Measurements from ENCODE around the gene OR51M1.
"Not testable (repeated sequence)": the region's sequence is repeated elsewhere in the genome, so short reads cannot be mapped to it uniquely, and the experiment has no call there.

Gene OR51M1

DNA sequence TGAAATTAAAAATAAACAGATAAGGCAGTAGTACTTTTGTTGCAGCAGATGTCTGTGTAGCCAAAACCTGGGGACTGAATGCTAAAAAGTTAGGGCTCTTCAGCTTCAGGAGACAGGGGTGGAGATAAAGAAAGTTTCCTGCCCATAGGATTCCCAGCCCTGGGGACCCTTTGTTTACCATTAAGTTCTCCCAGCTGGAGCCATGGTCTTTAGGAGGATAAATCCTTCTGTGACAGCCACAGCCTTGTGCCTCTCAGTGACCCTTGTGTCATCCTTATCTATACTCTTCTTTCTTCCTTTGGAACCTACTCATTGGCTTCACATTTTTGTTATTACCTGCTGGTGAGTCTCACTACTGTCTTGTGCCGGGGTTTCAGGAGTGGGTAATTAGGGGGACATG, at the start of gene OR51M1:
TSS of gene OR51M1 (plus strand) at position 237 of the 400 bp plus-strand sequence. CDS start 5,587 bp downstream, outside the sequence.
- no peak for DNase-seq

GRCh38 chr11:5335170-5335569, 48.4 kb upstream of the OR51M1 start:
- DNase-seq: no peak

GRCh38 chr11:5336331-5336730, 47.3 kb upstream of the OR51M1 start:
- DNase-seq: no peak

DNA sequence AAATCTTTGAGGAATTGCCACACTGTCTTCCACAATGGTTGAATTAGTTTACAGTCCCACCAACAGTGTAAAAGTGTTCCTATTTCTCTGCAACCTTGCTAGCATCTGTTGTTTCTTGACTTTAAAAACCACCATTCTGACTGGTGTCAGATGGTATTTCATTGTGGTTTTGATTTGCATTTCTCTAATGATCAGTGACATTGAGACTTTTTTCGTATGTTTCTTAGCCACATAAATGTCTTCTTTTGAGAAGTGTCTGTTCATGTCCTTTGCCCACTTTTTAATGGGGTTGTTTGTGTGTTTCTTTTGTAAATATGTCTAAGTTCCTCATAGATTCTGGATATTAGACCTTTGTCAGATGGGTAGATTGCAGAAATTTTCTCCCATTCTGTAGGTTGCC, 46.4 kb upstream of the OR51M1 start:
- not testable (repeated sequence) for DNase-seq

DNA sequence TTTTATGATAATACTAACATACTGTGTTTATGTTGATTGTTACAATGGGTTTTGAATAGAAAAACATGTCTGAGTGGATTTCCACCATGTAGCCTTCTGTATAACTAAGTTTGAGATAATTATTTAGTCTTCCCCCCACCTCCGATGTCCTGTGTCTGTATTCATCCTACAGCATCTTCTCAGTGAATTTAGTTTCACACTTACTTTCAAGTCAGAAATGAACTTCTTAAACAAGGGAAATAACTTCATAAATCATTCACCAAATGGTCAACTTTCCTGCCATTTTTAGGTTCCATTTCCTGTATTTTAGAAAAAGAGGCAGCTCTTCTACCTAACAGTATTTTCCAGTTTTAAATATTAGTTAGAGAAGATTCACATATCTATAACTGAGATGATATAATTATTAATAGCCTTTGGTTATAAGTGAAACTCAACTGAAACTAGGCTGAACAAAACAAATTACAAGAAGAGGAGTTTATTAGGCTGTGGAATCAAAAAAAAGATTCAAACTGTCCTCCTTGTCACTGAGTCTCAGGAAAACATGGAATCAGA, 43.8 kb upstream of the OR51M1 start:
- DNase-seq: no peak

DNA sequence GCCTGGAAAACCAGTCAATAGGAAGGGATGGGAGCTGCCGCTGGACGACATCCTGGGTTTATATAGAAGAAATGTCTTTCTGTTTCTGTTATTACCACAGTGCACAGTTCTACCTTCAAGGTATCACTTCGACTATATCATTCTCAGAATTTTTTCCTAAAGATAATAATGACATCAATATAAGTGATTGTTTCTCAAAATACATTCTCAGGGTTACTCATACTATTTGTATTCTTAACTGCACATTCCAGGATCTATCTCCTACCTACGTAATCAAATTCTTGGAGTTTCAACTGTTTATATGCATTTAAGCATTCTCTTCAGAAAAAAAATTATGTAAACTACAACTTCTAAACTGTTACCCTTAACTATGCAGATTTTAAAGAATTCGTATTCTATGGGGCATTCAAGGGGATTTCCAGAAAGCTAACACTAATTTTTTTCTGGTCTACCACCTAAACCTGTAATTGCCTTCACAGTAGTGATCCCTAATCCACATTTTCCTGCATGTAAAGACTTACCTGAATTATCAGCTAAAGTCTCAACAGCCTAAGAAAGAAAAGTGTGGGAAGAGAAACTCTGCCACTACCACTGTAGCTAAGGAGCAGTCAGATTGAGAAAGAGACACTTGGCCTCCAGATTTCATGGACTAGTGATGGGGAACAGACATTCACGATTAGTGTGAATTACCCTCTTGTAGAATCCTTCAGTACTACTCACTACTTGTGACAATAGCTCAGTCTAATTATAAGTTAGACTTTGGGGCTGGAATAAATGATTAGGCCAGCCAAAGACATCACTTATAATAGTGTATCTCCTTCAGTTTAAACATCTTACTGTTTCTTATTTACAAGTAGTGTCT, 39.9 kb upstream of the OR51M1 start, which contains the start of gene OR51B5:
TSS of gene OR51B5 (minus strand) at position 51 of the 862 bp plus-strand sequence. CDS start at position 51, 0 bp downstream.
- DNase-seq: no peak

DNA sequence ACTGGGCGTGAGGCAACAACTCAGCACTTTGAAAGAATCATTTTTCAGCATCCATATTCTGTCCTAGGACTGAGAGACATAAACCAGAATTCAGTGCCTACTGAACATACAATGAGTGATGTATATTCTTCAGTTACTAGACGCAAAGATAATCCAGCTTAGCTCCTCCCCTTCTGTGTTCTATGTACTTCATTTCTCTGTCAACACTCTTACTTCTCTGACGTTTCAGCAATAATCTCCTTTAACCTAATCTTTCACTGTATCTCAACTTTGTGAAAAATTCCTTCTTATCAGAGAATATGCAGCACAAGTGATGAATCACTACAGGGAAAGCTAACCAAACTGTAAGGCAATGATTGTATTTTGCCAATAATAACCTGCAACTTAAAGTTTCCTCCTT, 37.8 kb upstream of the OR51M1 start:
- no peak for DNase-seq

DNA sequence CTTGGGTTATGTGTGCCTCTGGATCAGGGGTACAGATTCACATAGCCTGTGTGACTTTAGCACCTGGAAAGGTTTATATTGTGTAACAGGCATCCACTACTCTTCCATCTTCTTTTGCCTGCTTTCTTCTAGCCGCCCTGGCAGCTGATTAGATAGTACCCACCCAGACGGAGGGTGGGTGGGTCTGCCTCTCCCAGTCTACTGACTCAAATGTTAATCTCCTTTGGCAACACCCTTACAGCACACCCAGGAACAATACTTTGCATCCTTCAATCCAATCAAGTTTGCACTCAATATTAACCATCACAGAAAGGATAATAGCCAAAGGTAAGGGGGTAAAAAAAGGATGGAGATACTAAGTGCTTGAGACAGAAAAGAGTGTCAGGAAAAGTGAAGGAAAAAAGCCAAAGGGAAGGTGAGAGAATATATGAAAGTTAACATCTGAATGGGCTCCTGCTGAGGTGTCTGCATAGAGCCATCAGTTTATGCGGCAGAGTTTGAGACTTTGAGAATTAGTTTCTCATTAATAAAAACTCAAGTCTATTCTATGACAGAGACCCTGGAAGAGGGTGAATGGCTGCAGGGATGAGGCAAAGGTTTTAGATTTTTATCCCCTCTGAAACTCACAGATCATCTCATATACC, 34.9 kb upstream of the OR51M1 start:
- DNase-seq: no peak

GRCh38 chr11:5349550-5349949, 34.1 kb upstream of the OR51M1 start:
- DNase-seq: no peak

GRCh38 chr11:5351208-5351607, 32.4 kb upstream of the OR51M1 start, which contains the start of gene OR51B6:
OR51B6 (plus strand) TSS chr11:5351508; CDS start chr11:5351508, 0 bp downstream.
- DNase-seq: no peak

GRCh38 chr11:5356031-5356430, 27.6 kb upstream of the OR51M1 start:
- DNase-seq: not testable (repeated sequence)

- DNase-seq: no peak
These were observed 21.5 kb upstream of the OR51M1 start for GRCh38 chr11:5362017-5362625.

DNA sequence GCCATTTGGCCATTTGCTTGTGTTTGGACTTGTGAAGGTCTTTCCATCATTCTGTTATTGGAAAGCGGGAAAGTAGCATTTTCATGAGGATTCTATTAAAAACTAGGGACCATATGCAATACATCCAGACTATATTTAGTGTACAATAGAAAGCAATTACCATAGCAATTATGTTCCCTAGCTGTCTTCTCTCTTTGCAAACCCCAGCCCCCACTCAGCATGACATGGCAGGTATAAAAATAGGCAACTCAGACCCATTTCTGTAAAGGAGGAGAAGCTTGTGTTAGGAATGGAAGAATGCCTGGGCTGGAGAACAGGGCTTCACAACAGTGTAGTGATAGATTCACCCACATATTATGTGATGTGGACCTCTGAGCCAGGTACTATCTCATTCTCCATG, 19.9 kb upstream of the OR51M1 start:
- no peak for DNase-seq

GRCh38 chr11:5364214-5364613, 19.4 kb upstream of the OR51M1 start:
- no peak for DNase-seq

GRCh38 chr11:5366365-5366764, 17.2 kb upstream of the OR51M1 start:
- not testable (repeated sequence) for DNase-seq

- DNase-seq: no peak
These were observed 16.8 kb upstream of the OR51M1 start for GRCh38 chr11:5366856-5367255.

DNA sequence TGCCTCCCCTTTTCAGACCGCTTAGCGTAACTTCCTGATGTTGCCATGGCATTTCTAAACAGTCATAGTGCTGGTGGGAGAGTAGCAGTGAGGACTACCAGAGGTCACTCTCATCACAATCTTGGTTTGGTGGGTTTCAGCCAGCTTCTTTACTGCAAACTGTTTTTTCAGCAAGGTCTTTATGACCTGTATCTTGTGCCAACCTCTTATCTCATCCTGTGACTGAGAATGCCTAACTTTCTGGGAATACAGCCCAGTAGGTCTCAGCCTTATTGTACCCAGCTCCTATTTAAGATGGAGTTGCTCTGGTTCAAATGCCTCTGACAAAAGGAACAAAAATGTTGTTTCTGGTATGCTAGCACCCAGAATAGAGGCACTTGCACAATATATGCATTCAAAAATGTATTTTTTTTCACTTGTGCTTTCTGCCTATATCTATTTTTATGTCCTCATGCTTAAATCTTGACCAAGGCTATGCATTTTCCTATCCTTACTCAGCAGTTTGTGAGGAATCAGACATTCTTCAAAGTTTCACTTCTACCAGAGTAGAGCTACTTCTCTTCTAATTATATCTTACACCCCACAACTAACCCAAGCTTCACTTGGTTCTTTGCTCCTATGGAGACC, 16.1 kb upstream of the OR51M1 start:
- no peak for DNase-seq

- no peak for DNase-seq
These were observed 15.0 kb upstream of the OR51M1 start for GRCh38 chr11:5368502-5369043.

DNA sequence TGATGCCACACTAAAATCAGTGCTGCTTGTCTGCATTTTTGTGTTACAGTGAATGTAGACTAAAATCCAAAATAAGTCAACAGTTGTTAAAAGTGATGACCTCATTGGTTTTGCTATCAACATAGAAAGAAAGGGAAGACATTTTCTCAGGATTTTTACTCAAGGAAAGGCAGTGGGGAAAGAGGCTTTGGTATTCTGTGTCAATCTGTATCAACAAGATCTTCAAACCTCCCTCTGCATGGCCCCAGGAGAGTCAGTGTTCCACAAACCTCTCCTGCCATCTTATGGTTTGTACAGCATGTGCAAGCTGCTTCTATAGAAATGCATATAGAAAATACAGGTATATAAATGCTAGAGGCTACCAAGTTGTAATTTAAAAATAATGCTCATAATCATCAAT, 13.8 kb upstream of the OR51M1 start:
- DNase-seq: no peak

DNA sequence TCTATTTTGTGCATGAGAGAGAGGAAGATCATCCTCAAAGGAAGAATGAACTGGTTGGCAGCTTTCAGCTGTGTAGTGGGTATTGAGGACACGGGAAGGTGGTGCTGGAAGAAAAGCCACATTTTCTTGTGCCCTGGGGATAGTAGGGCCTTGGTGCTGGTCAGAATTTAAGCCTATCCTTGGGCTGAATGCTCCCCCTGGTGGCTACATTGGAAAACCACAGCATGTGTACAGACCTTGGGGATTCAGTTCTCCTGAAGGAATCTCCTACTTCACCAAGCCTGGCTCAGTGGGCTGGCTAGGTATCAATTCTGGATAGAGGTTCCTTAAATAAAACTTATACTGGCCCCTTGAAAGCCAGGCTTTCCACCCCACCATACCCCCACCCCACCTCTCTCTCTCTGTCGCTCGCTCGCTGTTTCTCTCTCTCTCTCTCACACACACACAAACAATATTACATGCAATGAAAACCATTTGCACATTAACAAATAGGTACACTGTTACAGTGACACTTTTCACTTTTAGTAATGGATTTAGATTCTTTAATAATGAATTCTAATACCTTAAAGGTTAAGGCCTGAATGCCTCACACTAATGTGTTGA, 2.8 kb upstream of the OR51M1 start:
- DNase-seq: peak in 1 of 2 experiments; percentile 1

GRCh38 chr11:5384335-5384734, 723 bp downstream of the OR51M1 start:
- no peak for DNase-seq

- no peak for DNase-seq
These were observed 6.6 kb downstream of the OR51M1 start for GRCh38 chr11:5390210-5390609.
